B cell (primary cell): Measurements from ENCODE around the gene SMIM41. TPM values are rescaled to one million over a fixed set of nuclear protein-coding genes. Genes with fewer than 3 reads are reported as not detected.

Source experiments
- ATAC-seq: fragments of 200-7000 bp; cut with Tn5 transposase; one replicate; pipeline ENCODE4 v1.10.0; 2021; ENCODE audit warnings: low read depth, mild to moderate bottlenecking, moderate number of reproducible peaks, moderate library complexity
- CTCF ChIA-PET: fragments of 350-600 bp; sonication (Branson Sonifier 250); formaldehyde crosslinking; loops from one replicate; lab custom pipeline; 2021; ENCODE audit warnings: antibody characterized with exemption, inconsistent platforms; lab: Charles Lee
- POLR2A ChIA-PET: fragments of 350-600 bp; sonication (Branson Sonifier 250); formaldehyde crosslinking; loops from one replicate; lab custom pipeline; 2021; ENCODE audit warnings: antibody characterized with exemption; lab: Charles Lee
- DNase-seq: peaks from one replicate; pipeline ENCODE4 v3.0.0; 2013
- H2AFZ ChIP-seq: 2 replicates; pipeline ENCODE4 v1.6.1; 2012; ENCODE audit warnings: mild to moderate bottlenecking, low read depth, low read length; ENCODE audit not compliant: insufficient read depth, poor library complexity, severe bottlenecking
- H3K27ac ChIP-seq, 2 donors: 1 replicate in 1 of 2; 2 replicates in 1 of 2; pipeline ENCODE4 v1.5.1; 2012 to 2013; ENCODE audit warnings: low read length in 2 of 2, mild to moderate bottlenecking in 2 of 2, moderate library complexity in 1 of 2
- H3K27me3 ChIP-seq, 4 experiments: fragments of 200-600 bp in 1 of 4; sonication (generic) in 1 of 4; replicated peaks in 1 of 4; 1 replicate in 2 of 4; 2 replicates in 2 of 4; pipeline versions ENCODE4 v1.6.1 to v1.7.0; 2013 to 2016; ENCODE audit warnings: low read length in 3 of 4, mild to moderate bottlenecking in 2 of 4, mixed read lengths in 1 of 4, moderate library complexity in 1 of 4; ENCODE audit not compliant: insufficient read depth in 4 of 4, control insufficient read depth in 3 of 4; ENCODE audit errors: control extremely low read depth in 1 of 4
- H3K36me3 ChIP-seq, 2 experiments: replicated peaks in 1 of 2; 1 replicate in 1 of 2; 2 replicates in 1 of 2; pipeline versions ENCODE4 v1.6.1 to v1.7.1; 2013; ENCODE audit warnings: low read length in 1 of 2; ENCODE audit not compliant: insufficient read depth in 2 of 2, control insufficient read depth in 1 of 2; ENCODE audit errors: control extremely low read depth in 1 of 2, extremely low read depth in 1 of 2
- H3K4me1 ChIP-seq, 2 donors: fragments of 200-600 bp in 1 of 2; sonication (generic) in 1 of 2; 1 replicate in 1 of 2; 2 replicates in 1 of 2; pipeline versions ENCODE4 v1.5.1 to v1.6.1; 2013 to 2017; ENCODE audit warnings: low read length in 2 of 2; ENCODE audit not compliant: control insufficient read depth in 2 of 2, insufficient read depth in 2 of 2
- H3K4me2 ChIP-seq: replicated peaks from 2 replicates; pipeline ENCODE3; 2012; ENCODE audit warnings: mild to moderate bottlenecking, low read depth, low read length; ENCODE audit not compliant: poor library complexity, severe bottlenecking
- H3K4me3 ChIP-seq, 5 experiments: fragments of 200-600 bp in 1 of 5; sonication (generic) in 1 of 5; 1 replicate in 3 of 5; 2 replicates in 2 of 5; pipeline versions ENCODE4 v1.5.1 to v1.7.0; 2011 to 2016; ENCODE audit warnings: low read length in 4 of 5, mild to moderate bottlenecking in 4 of 5, low read depth in 2 of 5, control low read depth in 1 of 5, moderate library complexity in 1 of 5; ENCODE audit not compliant: insufficient read depth in 1 of 5; ENCODE audit errors: control extremely low read depth in 1 of 5, extremely low read depth in 1 of 5
- H3K79me2 ChIP-seq: fragments of 200-600 bp; sonication (generic); one replicate; pipeline ENCODE4 v1.6.0; 2016; ENCODE audit warnings: low read length; ENCODE audit not compliant: control insufficient read depth, insufficient read depth
- H3K9ac ChIP-seq: fragments of 200-600 bp; sonication (generic); 2 replicates; pipeline ENCODE4 v1.6.1; 2017; ENCODE audit warnings: mild to moderate bottlenecking, low read length, moderate library complexity
- H3K9me3 ChIP-seq, 3 donors: one replicate each; pipeline versions ENCODE4 v1.6.1 to v1.7.1; 2013; ENCODE audit warnings: low read length in 2 of 3; ENCODE audit not compliant: control insufficient read depth in 2 of 3, insufficient read depth in 1 of 3; ENCODE audit errors: control extremely low read depth in 1 of 3
- H4K20me1 ChIP-seq: 2 replicates; pipeline ENCODE4 v1.6.0; 2012; ENCODE audit warnings: mild to moderate bottlenecking, low read length; ENCODE audit not compliant: insufficient read depth, control insufficient read depth, poor library complexity, severe bottlenecking
- H3K27ac Mint-ChIP-seq: one replicate; pipeline ENCODE4 v1.8.0; 2021; ENCODE audit warnings: mixed read lengths
- H3K27me3 Mint-ChIP-seq: one replicate; pipeline ENCODE4 v1.8.0; 2021; ENCODE audit warnings: mixed read lengths
- H3K4me1 Mint-ChIP-seq: one replicate; pipeline ENCODE4 v1.8.0; 2021; ENCODE audit warnings: mixed read lengths
- H3K4me3 Mint-ChIP-seq: one replicate; pipeline ENCODE4 v1.8.0; 2021; ENCODE audit warnings: mixed read lengths
- H3K9me3 Mint-ChIP-seq: one replicate; pipeline ENCODE4 v1.8.0; 2022; ENCODE audit warnings: mixed read lengths; ENCODE audit not compliant: insufficient read depth
- CTCF ChIP-seq: fragments of 200-600 bp; IDR thresholded peaks from one replicate; pipeline ENCODE4 v1.8.0; 2022; ENCODE audit warnings: antibody characterized with exemption, mild to moderate bottlenecking
- EZH2 ChIP-seq: IDR thresholded peaks from 2 replicates; pipeline ENCODE4 v1.6.1; 2012; ENCODE audit warnings: borderline replicate concordance, low read depth, mild to moderate bottlenecking, moderate library complexity, low read length; ENCODE audit not compliant: insufficient read depth, poor library complexity, severe bottlenecking
- WGBS: methylation state at CpG from one replicate; pipeline ENCODE4 v1.1.5; 2013; ENCODE audit warnings: missing lambda C conversion rate; ENCODE audit not compliant: insufficient coverage; 5-methylcytosine and 5-hydroxymethylcytosine counted together
- intact Hi-C: fragments of 100-400 bp; cut with micrococcal nuclease; formaldehyde crosslinking; loops from one replicate; pipeline ENCODE4 v1.10.0; 2022
- polyA plus RNA-seq: library from polyadenylated mRNA; depleted of rRNA; stranded (reverse); fragments of >200 nt; gene quantifications from 2 replicates; pipeline ENCODE4 v1.2.3, GENCODE V29; 2012
- total RNA-seq, 2 donors: library from RNA; stranded (reverse); fragments of 120-200 nt in 1 of 2; gene quantifications; 1 replicate in 1 of 2; 2 replicates in 1 of 2; pipeline versions ENCODE4 v1.2.3 to v1.2.4, GENCODE V29; 2013 to 2022

Gene SMIM41
- total and polyA plus RNA-seq, 2 donors (not counting 1 experiment from before 2014, with no cell fraction given), result 0.12 TPM; not detected in 1

GRCh38 chr12:52041035-52041434 lies 38.5 kb upstream of the SMIM41 start:
- H3K27me3 ChIP-seq, result no peaks in the 10 kb centered on the region
- no CpG with 5 or more reads among the region's 3 CpGs for WGBS
- CTCF ChIA-PET, result interaction anchor here (1.2 to 32.6 kb wide), 4 partner anchors 10 to 34 kb away, joined by 3 to 1315 read pairs (median 14); partner anchors contain the start of genes ATG101, NR4A1 and SMIM41
- no peak overlapping the region for H3K4me2 ChIP-seq
- peak overlapping the region; percentile 37 for H3K4me3 Mint-ChIP-seq
- no peaks in the 10 kb centered on the region for H3K27me3 Mint-ChIP-seq
- H3K9me3 ChIP-seq, result no peaks in the 10 kb centered on the region
- peaks cover 34% of the 10 kb centered on the region for H3K79me2 ChIP-seq
- TF ChIP-seq EZH2, result no peak
- POLR2A ChIA-PET, result interaction anchor here (0.6 to 1.4 kb wide), 2 partner anchors 10 to 29 kb away, joined by 3 to 7 read pairs; partner anchors contain the start of genes ATG101 and NR4A1
- H3K27ac Mint-ChIP-seq, result no peak overlapping the region
- no peak for ATAC-seq
- no peaks in the 10 kb centered on the region for H4K20me1 ChIP-seq
- H3K27ac ChIP-seq, result no peak overlapping the region
- H2AFZ ChIP-seq, result no peak overlapping the region
- no peak for DNase-seq
- H3K9ac ChIP-seq, result no peak overlapping the region
- no peaks in the 10 kb centered on the region for H3K36me3 ChIP-seq
- H3K4me3 ChIP-seq, result no peak overlapping the region
- peaks cover 36 to 56% of the 10 kb centered on the region in 2 donors for H3K4me1 ChIP-seq
- peaks cover 63% of the 10 kb centered on the region for H3K4me1 Mint-ChIP-seq
- no peaks in the 10 kb centered on the region for H3K9me3 Mint-ChIP-seq
- intact Hi-C loops, result no loop called here

GRCh38 chr12:52041695-52042123 lies 37.8 kb upstream of the SMIM41 start:
- peak overlapping the region; percentile 47 for H3K9ac ChIP-seq
- Mint-ChIP-seq H3K4me1 (peaks cover 59% of the 10 kb centered on the region), H3K27ac (peak overlapping the region; percentile 84), H3K9me3 (no peaks in the 10 kb centered on the region), H3K27me3 (no peaks in the 10 kb centered on the region), H3K4me3 (peak overlapping the region; percentile 85)
- no peak overlapping the region for H2AFZ ChIP-seq
- DNase-seq (peak; percentile 87), ATAC-seq (peak; percentile 65)
- H3K36me3 ChIP-seq, result no peaks in the 10 kb centered on the region
- peak overlapping the region; percentile 75 to 77 for H3K27ac ChIP-seq
- H3K27me3 ChIP-seq, result no peaks in the 10 kb centered on the region
- H3K9me3 ChIP-seq, result no peaks in the 10 kb centered on the region
- H3K79me2 ChIP-seq, result peaks cover 36% of the 10 kb centered on the region
- TF ChIP-seq EZH2, result no peak
- TF ChIP-seq CTCF, result peak; percentile 57
- H3K4me3 ChIP-seq, result peak overlapping the region in 4 of 5 experiments; percentile 13 to 54 (median 43)
- CTCF ChIA-PET, result interaction anchor here (1.2 to 32.6 kb wide), 6 partner anchors 9 to 75 kb away, joined by 3 to 1315 read pairs (median 7); partner anchors contain the start of genes ATG101, NR4A1 and SMIM41
- peaks cover 31 to 52% of the 10 kb centered on the region in 2 donors for H3K4me1 ChIP-seq
- peak overlapping the region; percentile 78 for H3K4me2 ChIP-seq
- intact Hi-C loops, result loop anchor here (1.0 kb wide), 1 partner anchor 9 kb away; no protein-coding TSS in a partner anchor
- H4K20me1 ChIP-seq, result no peaks in the 10 kb centered on the region
- 31% methylated on average over 5 of the region's 6 CpGs for WGBS
- POLR2A ChIA-PET, result interaction anchor here (1.4 kb wide), 1 partner anchor 9 kb away, joined by 7 read pairs; the partner anchor contains the start of gene NR4A1
